GM12873 (cell line): ENCODE measurements around the gene TTC7B.

Source experiments
- TF ChIP-seq, protein P1 (sequence below): IDR thresholded peaks from 2 replicates; pipeline ENCODE4 v1.5.1; 2012; ENCODE audit warnings: low read depth, mild to moderate bottlenecking, moderate library complexity, low read length, control low read depth; ENCODE audit not compliant: insufficient read depth; ENCODE audit errors: missing control alignments

The TTC7B gene

DNA sequence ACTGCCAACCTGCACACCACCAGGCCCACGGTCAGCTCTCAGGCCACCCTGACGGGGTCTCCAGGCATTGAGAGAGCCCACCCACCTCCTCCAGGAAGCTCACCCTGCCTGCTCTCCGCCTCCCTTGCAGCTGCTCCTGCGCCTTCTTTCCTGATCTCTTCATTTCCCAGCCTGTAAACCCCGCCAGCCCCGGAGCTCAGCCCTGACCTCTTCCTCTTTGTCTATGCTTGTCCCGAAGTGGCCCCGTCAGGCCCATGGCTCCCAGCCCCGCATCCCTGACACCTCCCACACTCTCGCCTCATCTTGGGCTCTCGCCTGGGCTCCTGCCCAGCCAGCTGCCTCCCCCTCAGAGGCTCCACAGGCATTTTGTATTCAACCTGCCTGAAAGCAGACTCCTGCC, 280.1 kb downstream of the TTC7B start:
- TF ChIP-seq, protein P1, sequence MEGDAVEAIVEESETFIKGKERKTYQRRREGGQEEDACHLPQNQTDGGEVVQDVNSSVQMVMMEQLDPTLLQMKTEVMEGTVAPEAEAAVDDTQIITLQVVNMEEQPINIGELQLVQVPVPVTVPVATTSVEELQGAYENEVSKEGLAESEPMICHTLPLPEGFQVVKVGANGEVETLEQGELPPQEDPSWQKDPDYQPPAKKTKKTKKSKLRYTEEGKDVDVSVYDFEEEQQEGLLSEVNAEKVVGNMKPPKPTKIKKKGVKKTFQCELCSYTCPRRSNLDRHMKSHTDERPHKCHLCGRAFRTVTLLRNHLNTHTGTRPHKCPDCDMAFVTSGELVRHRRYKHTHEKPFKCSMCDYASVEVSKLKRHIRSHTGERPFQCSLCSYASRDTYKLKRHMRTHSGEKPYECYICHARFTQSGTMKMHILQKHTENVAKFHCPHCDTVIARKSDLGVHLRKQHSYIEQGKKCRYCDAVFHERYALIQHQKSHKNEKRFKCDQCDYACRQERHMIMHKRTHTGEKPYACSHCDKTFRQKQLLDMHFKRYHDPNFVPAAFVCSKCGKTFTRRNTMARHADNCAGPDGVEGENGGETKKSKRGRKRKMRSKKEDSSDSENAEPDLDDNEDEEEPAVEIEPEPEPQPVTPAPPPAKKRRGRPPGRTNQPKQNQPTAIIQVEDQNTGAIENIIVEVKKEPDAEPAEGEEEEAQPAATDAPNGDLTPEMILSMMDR, result no peak

DNA sequence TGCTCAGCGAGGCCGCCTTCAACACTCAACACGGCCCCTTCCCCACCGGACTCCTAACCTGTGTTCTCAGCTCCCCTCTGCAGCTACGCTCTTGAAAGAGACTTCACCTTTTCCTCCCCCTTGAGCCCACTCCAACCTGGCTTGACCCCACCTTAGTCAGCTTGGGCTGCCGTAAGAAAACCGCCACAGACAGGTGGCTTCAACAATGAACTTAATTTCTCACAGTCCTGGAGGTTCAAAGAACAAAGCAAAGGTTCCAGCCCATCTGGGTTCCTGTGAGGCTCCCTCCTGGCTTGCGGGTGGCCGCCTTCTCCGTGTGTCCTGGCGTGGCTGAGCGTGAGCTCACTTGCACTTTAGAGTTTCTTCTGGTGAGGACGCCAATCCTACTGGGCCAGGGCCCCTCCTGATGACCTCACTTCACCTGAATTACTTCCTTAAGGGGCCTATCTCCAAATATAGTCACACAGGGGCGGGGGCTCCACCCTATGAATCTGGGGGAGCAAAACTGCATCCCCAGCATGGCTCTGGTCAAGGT, 280.6 kb downstream of the TTC7B start:
- TF ChIP-seq, protein P1, result no peak

DNA sequence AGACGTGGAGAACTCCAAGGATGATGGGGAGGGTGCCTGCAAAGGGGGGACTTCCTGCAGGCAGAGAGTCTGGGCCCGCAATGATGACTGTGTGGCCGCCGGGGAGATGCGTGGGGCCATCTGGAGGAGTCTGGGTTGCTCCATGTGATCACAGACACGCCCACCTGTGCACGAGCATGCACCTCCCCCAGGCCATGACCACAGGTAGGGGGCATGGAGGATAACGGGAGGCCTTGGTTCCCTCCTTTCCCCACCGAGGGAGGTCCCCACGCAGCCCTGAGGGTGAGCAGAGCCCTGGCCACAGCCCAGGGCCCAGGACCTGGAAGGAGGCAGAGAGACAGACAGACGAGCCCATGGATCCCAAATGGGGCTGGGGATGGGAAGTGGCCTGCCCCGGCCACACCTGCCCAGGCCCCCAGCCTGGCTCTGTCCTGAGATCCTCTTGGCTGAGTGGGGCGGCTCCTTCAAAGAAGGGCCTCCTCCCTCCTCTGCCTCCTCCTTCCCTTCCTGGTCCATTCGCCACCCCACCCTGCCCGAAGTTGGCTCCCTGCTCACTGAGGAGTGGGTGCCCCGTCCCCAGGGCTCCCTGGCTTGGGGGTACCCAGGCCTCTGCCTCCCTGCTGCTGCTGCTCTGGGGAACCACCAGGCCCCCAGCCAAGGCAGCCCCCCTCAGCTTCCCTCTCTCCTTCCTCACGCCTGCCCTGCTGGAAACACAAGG, 281.2 kb downstream of the TTC7B start:
- TF ChIP-seq, protein P1, result no peak

DNA sequence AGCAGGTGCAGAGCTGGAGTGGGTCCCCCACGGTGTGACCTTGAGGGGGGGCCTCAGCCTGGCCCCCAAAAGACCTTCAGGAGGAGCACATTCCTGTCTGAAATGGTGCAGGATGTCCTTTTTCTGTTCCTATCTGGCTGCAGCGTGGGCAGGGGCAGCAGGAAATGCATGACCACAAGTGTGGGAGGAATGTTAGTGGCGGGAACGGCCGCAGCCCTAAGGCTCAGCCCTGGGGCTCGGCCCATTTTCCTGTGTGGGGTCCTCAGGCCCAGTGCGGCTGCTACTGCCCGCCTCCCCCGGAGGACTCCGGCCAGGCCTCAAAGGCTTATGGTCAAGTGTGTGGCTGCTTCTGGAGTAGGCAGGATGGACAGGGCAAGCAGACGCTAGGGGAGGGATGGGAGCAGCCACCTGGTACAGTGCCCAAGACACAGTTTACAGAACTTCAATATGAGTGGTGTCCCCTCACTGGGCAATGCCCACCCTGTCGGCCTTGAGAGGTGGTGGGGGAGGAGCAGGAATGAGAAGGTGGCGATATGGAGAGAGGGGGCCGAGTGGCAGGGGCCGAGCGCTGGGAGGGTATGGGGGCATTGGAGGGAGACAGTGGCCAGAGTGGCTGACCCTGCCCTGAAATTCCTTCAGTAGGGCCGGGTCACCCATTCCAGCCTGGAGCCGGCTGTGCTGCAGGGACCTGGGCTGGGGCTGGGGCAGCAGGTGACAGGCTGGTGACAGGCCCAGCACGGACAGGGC, 282.0 kb downstream of the TTC7B start:
- TF ChIP-seq, protein P1, result no peak

DNA sequence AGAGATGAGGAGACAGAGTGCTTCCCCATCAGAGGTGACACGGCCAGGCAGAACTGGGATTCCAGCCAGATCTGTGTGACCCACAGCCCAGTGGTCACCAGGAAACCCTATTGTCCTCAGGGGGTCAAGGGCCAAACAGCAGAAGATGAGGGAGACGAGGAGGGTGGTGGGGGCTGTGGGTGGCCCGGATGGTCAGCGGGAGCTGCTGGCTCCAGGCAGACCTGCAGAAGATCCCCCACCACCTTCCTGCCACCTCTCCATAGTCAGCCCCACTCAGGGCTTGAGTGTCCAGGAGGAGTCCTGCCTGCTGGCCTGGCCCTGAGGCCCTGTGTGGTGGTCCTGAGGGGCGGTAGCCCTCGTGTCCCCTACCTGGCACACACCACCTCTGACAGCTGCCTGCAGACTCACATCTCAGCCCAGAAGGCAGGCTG, 282.6 kb downstream of the TTC7B start:
- TF ChIP-seq, protein P1, result no peak

DNA sequence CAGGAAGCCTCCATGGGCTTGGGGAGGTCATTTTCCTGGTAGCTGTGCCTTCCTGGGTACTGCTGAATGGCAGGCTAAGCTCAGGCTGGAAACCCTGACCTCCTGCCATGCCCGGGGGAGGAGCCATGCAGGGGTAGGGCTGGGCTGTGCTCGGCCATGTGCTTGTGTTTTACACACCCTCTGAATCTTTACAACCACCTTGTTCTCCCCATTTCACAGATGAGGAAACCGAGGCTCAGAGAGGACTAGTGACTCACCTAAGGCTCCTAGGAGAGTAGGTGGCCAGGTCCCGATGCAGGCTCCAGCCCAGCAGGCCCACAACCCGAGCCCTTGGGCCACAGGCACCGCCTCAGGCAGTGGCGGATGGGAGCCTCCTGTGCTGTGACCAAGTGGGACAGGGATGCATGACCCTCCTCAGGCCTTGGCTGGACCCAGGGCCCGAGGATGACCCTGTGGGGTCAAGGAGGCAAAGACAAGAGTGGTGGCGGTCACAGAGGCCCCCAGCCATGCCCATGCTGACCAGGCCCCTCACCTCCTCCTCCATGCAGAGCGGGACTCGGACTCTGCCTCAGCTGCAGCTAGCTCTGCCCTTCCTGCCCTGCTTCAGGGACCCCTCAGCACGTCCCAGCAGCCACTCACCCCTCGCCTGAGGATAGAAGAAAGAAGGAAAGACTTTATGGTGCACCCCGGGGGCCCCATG, 283.3 kb downstream of the TTC7B start:
- TF ChIP-seq, protein P1, result no peak

DNA sequence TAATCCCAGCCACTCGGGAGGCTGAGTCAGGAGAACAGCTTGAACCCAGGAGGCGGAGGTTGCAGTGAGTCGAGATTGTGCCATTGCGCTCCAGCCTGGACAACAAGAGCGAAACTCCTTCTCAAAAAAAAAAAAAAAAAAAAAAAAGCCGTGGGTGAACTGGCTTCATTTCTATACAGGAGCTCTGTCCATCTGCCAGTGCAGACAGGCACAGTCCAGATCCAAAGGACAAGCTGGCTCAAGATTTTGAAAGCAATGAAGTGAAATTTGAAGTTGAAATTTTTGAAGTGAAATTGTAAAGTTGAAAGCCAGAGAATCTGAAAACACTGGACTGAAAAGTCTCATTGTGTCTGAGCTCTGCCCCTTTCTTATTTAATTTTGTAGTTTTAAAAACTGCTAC, 284.7 kb downstream of the TTC7B start:
- TF ChIP-seq, protein P1, result no peak
